ENCODE data around the gene MAPK6. TPM values are rescaled to one million over a fixed set of nuclear protein-coding genes. Genes with fewer than 3 reads are reported as not detected.

MAPK6 gene
- 38.9 to 55.0 TPM (median 52.0 TPM) in 5 replicates for total RNA-seq (2022; extraction: Qiagen RNA extraction)

GRCh38 chr15:52018693-52019393, at the start of gene MAPK6:
MAPK6 (plus strand) TSS chr15:52019219; CDS start chr15:52046461, 27,242 bp downstream.

DNA sequence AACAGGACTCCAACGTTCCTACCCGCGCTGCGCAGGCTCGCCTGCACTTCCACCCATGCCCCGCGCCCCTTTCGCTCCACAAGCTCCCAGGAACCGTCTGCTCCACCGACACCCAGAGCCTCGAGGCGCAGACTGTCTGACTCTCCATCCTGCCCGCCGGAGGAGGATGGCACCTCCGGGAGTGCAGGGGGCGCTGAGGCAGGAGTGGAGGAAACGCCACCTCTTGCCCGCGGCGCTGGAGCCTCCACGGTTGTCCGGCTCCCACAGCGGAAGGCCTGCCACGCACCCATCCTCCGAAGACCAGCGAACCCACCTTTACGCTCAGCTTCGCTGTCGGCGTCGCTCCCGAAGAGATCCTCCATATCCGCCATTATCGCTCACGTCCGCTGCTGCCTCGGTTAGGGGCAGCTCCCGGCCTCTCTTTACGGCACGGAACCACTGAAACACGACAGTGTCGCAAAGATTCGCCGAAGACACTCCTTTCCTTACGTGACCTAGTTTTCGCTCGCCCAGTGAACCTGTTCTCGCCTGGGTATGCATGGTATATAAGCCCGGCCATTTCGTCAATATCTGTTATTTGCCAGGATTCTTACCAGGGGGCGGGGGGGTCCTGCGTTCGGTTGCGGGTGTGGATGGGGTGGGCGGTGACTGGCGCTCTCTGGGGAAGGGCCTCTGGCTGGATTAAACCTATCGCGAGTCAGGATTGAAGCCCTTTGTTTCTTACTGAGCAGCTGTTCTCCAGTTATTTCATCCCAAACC, 47.5 kb upstream of the MAPK6 start, which contains the start of gene LEO1:
Gene LEO1 (minus strand): TSS at position 404 of the 759 bp plus-strand sequence. CDS start 33 bp downstream, at position 371.

Other genes with a start within 250 kb of the MAPK6 start
- 44.1 to 63.3 TPM (median 57.3 TPM) in 5 replicates for gene TMOD3, start 189.6 kb upstream of the MAPK6 start, total RNA-seq (2022; extraction: Qiagen RNA extraction)
- gene LEO1, start 47.4 kb upstream of the MAPK6 start, total RNA-seq (2022; extraction: Qiagen RNA extraction) = 43.9 to 64.3 TPM (median 44.0 TPM) in 5 replicates
- 0.13 to 0.18 TPM (median 0.16 TPM) in 4 of 5 replicates, not detected in the other for gene BCL2L10, start 93.6 kb downstream of the MAPK6 start, total RNA-seq (2022; extraction: Qiagen RNA extraction)
- gene GNB5, start 172.2 kb downstream of the MAPK6 start, total RNA-seq (2022; extraction: Qiagen RNA extraction) = 43.3 to 52.9 TPM (median 46.9 TPM) in 5 replicates